Right renal pelvis (tissue), 4 donors: ENCODE results near the gene XIRP2. TPM values are rescaled to one million over a fixed set of nuclear protein-coding genes. Genes with fewer than 3 reads are reported as not detected.

ENCODE experiments used
- DNase-seq, 4 donors: peaks; one replicate each; pipeline ENCODE4 v3.0.0-alpha.2; 2013; ENCODE audit warnings: low read depth in 4 of 4, low spot score in 3 of 4, missing footprints in 1 of 4
- polyA plus RNA-seq, 4 donors: library from polyadenylated mRNA; unstranded; fragments of 120-200 nt; gene quantifications; one replicate each; pipeline ENCODE4 v1.2.1, GENCODE V29; 2013; ENCODE audit not compliant: insufficient read length in 4 of 4

The XIRP2 gene, protein sequence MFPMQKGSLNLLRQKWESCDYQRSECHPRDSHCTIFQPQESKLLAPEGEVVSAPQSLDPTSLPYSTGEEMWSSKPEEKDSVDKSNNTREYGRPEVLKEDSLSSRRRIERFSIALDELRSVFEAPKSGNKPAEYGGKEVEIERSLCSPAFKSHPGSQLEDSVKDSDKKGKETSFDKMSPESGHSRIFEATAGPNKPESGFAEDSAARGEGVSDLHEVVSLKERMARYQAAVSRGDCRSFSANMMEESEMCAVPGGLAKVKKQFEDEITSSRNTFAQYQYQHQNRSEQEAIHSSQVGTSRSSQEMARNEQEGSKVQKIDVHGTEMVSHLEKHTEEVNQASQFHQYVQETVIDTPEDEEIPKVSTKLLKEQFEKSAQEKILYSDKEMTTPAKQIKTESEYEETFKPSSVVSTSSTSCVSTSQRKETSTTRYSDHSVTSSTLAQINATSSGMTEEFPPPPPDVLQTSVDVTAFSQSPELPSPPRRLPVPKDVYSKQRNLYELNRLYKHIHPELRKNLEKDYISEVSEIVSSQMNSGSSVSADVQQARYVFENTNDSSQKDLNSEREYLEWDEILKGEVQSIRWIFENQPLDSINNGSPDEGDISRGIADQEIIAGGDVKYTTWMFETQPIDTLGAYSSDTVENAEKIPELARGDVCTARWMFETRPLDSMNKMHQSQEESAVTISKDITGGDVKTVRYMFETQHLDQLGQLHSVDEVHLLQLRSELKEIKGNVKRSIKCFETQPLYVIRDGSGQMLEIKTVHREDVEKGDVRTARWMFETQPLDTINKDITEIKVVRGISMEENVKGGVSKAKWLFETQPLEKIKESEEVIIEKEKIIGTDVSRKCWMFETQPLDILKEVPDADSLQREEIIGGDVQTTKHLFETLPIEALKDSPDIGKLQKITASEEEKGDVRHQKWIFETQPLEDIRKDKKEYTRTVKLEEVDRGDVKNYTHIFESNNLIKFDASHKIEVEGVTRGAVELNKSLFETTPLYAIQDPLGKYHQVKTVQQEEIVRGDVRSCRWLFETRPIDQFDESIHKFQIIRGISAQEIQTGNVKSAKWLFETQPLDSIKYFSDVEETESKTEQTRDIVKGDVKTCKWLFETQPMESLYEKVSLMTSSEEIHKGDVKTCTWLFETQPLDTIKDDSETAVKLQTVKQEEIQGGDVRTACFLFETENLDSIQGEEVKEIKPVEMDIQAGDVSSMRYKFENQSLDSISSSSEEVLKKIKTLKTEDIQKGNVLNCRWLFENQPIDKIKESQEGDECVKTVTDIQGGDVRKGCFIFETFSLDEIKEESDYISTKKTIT (N-terminal part only)
- under 1 TPM; 0.09 to 0.17 (median 0.10) TPM for polyA plus RNA-seq

DNA sequence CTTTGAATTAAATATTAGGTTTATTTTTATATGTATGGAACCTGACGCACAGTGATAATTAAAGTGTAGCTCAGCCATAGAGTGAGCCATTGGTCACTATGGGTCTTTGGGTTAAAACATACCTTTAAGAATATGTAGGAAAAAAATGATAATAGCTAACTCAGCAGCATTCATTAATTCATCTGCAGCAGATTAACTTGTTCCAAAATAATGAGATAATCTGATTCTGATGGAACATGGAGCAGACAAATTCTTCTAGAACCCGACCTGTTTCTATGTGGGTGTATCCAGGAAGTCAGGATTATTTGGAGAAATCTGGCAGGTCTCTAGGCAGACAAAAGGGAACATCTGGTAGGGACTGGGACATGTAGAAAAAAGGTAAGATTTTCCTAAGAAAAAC lies at the start of gene XIRP2:
Gene XIRP2 (plus strand): TSS at position 301 of the 400 bp plus-strand sequence. CDS start 15,003 bp downstream, outside the sequence.
- no peak for DNase-seq

DNA sequence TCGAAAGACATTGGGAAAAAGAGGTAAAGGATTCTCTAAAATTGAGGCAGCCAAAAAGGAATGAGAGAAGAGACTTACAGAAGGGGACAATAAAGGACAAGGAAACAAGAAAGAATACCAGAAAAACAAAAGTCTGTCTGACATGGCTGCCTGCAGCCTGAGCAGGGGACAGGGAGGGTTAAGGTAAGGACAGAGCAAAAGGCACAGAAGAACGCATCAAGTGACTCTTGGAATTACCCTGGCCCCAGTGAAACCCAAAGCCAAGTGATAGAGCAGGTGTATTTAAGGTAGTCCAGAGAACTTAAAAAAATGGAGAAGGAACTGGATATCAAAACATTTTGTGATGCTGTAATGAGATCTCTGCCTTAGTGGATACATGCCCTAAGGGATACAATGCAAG lies 47.1 kb upstream of the XIRP2 start:
- DNase-seq, result no peak

DNA sequence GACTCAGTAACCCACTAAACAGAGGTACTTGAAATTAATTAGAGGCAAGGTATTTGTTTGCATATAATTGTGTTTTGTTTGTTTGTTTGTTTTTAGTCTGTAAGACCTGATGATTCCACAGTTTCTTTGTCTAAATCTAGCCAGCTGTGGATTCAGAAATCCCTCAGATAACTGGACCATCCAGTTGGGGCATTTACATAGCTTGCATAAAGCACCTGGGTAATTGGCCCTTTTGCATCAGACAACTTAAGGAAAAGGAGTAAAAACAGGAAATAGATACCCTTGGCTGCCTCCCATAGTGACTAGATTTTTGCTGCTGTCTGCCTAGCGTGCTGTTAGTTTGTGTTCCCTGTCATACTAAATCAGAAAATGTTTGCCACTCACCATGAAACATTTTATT lies 46.6 kb upstream of the XIRP2 start:
- no peak for DNase-seq

DNA sequence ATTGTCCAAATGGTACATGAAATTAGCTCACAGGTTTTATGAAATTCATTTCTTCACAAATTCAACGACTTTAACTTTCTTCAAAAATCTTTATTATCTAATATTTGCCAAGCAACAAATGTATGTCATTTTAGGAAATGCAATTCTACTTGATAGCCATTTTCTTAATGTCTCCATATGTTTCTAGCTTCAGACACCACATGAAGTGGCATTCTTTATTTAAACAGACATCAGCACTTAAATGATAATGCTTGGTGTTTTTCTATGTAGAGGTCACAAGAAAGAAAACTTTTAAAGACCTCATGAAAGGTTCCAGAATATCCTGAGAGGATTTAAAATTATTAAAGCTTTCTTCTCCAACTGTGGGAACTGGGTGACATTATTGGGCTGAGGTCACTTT lies 44.2 kb upstream of the XIRP2 start:
- DNase-seq, result no peak

DNA sequence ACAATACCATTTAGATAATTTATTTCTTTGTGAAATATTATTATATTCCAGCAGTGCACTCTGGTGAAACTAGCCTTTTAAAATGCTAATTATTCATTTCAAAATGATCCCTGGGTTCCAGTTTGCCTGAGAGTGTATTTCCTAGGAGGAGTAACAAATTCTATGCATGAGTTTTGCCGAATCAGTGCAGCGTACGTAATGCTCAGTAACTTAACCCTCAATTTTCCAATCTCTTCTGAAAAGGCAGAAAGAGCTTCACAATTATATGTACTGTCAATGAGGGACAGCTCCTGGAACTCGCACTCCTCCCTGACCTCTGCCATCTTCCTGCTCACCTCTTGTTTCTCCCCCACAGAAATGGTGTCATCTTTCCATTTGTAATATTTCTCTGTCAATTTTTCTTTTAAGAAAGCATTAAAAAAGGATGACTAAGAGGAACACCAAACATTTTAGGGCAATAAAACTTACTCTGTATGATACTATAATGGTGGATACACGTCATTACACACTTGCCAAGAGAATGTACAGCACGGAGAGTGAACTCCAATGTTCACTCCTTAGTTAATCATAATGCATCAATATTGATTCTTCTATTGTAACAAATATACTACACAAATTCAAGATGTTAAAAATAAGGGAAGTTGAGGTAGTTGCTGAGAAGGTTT lies 25.7 kb upstream of the XIRP2 start:
- DNase-seq, result no peak

DNA sequence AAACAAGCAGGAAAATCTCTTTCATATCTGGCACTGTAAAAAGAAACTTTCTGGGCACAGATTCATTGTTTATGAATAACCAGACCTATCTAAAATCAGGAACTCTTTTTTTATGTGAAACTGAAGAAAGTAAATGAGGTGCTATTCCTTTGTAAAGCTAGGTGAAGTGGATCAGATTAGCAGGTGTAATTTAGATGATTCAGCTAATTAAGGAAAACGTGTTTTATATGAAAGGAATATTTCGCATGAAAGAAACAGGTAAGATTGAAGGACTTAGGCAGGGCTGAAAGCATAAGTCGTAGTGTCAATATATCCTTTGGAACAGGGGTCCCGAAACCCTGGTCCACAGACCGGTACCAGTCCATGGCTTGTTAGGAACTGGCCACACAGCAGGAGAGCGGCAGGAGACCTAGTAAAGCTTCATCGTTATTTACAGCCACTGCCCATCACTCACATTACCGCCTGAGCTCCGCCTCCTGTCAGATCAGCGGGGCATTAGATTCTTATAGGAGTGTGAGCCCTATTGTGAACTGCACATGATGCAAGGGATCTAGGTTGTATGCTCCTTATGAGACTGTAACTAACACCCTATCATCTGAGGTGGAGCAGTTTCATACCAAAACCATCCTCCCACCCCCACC lies 20.3 kb upstream of the XIRP2 start:
- no peak for DNase-seq

DNA sequence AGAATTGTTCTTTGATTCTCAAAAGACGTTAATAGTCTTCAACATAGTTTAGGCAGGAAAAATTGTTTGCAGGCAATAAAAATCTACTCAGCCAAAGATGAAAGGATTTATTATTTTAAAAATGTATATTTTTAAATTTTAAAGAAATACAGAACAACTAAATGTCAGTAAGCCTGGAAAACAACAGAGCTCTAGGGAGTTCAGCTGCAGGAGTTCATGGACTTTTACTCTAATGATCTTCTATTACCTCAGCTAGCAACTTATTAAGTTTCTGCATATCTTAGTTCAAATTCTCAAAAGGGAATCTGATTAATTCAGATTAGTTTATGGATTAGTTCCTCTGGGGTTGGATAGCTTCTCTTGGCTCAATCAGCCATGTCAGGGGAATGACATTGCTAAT lies 17.9 kb upstream of the XIRP2 start:
- no peak for DNase-seq

DNA sequence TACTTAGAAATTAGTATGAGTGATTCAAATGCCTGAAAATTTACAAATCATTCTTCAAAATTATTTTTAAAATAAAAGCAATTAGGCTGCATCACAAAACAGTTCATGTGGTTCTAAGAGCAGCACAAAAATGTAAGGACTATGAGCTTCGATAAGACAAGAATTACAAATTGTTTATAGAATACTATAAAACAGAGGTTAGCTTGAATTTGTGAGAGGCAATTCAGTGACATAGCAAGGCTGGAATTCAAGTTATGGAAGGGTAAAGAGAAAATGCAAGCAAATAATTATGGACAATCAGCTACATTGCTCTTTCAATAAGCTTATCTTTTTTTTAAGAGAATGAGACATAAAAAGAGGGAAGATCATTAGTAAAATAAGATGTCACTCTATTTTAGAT lies 7.1 kb upstream of the XIRP2 start:
- no peak for DNase-seq

DNA sequence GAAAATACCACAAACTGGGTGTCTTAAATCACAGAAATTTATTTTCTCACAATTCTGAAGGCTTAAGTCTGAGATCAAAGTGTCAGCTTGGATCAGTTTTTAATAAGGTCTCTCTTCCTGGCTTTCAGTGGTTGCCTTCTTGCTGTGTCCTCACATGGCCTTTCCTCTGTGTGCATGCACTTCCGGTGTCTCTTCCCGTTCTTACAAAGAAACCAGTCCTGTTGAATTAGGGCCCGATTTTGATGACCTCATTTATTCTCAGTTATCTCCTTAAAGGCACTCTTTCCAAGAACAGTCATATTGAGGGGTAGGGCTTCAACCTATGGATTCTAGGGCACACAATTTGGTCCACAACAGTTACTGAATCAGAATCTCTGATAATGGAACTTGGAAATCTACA lies 5.4 kb upstream of the XIRP2 start:
- DNase-seq, result no peak

DNA sequence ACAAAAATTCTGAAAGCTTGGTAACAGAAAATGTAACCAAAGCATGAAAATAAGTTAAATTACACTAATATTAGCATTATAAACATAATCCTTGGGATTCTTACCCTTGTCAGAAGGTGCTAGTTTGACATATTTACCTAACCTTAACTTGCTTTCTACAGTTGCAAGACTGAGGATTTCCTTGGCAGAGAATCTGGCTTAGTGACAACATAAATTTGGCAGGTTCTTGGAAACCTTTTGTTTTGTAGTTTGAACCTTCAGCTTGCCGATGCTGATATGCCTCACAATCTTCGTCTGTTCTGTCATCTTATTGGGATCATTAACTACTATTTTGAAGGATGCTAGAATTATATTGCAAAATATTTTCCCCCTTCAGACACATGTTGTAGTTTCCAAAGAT lies 3.4 kb downstream of the XIRP2 start:
- DNase-seq, result no peak

DNA sequence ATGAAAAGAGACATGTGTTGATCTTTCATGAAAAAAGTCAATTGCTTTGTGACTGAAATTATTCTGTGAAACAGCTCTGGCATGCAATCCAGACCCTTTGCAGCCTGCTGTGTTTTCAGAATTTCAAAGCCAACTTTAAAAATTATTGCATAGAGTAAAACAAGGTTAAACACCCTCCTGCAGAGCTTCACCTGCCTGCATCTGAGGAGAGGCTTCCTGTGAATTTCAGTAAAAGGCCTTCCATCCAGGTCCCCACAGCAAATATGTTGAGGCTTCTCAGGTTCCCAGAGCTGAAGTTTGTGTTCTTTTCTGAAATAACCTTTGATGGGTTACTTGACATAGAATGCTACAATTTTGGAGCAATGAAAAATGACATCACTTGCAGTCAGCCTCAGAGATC lies 4.1 kb downstream of the XIRP2 start:
- DNase-seq, result no peak

DNA sequence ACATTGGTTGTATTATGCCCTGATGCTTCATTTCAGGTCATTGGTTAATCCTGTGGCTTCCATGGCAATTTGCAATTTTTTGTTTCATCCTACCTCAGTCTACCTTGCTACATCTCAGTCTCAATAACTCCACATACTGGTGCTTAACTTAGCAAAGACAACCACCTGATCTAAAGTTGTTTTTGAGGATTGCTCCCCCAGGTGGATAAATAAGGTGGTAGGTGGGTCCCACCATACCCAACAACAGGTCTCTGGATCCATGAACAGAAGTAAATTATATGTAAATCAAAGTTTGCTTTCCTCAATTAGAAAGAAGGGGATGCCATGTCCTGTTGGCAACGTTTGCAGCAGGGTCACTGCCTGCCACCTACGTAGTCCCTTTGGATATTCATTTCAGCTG lies 7.0 kb downstream of the XIRP2 start:
- no peak for DNase-seq

DNA sequence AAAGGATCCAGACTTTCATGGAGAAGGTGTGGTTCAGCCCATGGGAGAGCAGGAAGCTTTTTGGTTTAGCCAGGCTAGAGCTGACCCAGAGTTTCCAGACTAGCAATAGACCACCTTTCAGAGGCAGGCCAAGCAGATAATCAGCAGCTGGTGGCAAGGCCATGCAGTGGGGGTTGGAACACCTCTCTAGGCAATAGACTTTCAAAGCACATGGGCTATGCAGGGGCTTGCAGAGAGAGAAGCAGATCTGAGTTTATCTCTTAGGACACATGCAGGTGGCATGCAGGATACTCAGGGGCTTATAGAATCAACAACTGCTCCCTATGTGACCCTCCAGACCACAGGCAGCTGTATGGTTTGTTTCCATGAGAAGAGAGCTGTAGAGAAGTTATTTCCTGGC lies 9.4 kb downstream of the XIRP2 start:
- DNase-seq, result no peak

DNA sequence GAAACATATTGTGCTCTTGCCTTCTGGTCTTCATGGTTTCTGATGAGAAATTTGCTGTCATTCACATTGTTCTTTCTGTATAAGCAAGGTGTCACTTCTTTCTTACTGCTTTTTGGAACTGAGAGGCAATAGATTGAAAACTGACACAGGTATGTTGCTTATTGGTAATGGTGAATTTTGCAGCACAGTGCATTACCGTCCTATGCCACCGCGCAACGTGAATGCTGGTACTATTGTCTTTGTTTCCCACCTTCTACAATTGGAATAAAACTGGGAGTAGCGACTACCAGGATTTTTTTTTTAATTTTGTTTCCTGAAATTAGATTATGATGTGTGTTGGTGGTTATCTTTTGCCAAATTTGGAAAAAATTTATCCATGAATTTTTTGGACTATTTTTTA lies 11.4 kb downstream of the XIRP2 start:
- DNase-seq, result no peak

DNA sequence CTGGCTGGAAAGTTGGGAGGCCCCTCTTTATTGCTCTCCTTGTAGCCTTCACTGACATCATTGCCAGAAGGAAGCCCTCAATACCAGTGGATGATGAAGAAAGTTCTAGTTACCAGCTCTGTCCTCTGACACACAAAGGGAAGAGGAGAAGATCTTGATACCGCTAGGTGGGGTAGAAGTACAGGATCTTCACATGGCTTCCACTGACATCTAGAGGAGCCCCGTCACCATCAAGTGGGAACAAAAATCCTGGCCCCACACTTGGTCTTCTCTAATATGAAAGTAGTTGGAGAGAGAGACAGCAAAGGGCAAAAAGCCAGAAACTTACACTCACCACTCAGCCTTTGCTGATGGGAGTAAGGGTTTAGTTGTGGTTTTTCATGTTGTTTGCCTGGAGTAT lies 12.4 kb downstream of the XIRP2 start:
- DNase-seq, result no peak

DNA sequence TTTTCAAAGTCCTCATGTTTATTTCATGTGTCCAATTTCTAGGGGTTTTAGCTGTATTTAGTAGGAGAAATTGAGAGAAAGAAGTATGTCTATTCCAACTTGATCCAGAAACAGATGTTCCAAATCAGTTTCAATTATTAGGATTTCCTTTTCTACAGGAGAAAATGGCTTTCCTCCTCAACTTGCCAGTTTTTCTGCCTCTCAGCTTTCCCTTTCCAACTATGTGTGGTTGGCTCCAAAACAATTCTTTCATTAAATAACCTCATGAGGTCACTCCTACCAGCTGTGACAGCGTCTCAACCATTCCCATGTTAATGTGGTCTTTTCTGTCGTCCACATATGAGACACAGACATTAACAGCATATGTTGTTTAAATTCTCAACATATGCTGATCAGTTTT lies 13.1 kb downstream of the XIRP2 start:
- no peak for DNase-seq

DNA sequence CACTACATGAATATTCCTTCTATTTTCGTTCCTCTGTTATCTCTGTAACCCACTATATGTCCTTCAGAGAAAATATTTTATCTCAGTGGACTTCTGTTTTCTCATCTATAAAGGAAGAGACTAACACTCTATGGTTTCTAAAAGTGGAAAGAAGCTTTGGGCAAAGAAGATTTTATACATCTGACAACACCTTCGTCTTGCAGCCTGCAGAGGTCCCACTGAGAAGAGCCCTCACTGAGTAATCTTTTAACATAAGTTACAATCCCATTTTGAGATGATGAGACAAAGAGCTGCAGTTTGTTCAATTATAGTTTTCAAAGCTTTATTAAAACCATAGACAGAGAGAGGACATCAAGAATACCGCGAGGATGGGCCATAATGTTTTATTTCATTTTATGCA lies 28.7 kb downstream of the XIRP2 start:
- no peak for DNase-seq

DNA sequence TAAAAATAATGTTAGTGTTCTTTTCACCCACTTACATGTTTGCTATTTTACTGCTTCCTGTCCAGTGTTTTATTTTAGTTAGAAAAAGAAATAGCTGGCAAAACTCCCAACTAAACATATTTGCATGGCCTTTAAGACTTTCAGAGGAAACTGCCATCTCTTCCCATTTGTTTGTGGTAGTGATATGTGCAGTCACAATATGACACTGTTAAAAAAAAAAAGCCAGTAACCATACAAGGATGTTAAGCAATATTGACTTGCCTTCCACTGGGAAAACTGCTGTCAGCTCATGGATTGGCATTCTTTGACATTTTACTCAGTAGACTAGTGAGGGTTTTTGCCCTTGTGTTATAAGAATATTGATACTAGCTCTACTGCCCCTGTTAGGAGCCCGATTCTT lies 29.1 kb downstream of the XIRP2 start:
- peak in 1 of 4 donors; percentile 8 for DNase-seq

DNA sequence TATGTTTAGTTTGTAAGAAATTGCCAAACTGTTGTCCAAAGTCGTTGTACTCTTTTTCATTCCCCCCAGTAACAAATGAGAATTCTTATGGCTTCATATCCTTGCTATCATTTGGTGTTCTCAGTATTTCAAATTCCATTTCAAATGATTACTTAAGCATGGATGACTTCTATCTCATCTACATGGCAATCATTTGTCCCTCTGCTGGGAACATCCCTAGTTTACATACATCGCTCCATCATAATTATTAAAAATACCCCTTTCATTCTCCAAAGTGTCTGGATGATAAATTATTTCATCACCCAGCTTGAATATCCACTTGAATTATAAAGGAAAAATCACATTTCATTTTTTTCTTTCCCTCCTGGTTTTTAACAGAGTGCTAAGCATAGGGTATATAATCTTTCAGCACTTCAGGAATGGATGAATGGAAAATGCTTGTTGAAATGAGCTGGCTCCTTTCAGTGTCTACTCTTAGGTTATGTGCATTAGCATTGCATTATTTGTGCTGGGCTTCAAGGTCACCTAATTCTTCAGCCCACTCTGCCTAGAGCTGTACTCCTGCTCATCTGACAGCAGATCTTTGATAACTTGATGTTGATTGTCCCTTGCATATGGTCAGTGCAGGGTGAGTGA lies 33.1 kb downstream of the XIRP2 start:
- no peak for DNase-seq
